ENCODE results near the gene MATN1. TPM values are rescaled to one million over a fixed set of nuclear protein-coding genes. Genes with fewer than 3 reads are reported as not detected.

Gene MATN1
- total RNA-seq, 1 donor from 2014 or later, result 0.54 TPM

DNA sequence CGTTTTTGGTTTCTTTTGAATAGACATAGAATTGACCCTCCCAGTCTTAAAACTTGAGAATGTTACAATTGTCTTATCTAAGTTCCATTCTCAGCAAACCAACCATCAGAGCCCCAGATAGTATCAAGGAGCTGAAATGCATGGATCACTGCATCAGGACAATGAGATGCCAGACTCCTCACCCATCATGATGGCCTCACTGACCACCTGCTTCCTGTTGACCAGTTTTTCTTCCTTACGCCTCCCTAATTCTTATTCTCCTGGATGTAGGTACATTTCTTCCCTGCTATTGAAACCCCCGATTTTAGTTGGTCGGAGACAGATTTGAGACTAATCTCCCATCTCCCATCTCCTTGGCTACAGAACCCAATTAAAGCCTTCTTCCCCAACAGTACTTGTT lies 17.7 kb downstream of the MATN1 start:
- H3K4me3 Mint-ChIP-seq, result no peak overlapping the region
- peaks cover 10% of the 10 kb centered on the region for H3K27me3 Mint-ChIP-seq
- no peaks in the 10 kb centered on the region for H3K36me3 Mint-ChIP-seq (ENCODE audit: low read depth)
- H3K9me3 Mint-ChIP-seq, result no peaks in the 10 kb centered on the region
- DNase-seq, result no peak
- H3K4me1 Mint-ChIP-seq, result no peaks in the 10 kb centered on the region
- H3K27ac Mint-ChIP-seq, result no peak overlapping the region
- intact Hi-C loops (cut with micrococcal nuclease), result loop anchor here (5.0 kb wide), 1 partner anchor 1468 kb away; the partner anchor contains the start of gene PTPRU

DNA sequence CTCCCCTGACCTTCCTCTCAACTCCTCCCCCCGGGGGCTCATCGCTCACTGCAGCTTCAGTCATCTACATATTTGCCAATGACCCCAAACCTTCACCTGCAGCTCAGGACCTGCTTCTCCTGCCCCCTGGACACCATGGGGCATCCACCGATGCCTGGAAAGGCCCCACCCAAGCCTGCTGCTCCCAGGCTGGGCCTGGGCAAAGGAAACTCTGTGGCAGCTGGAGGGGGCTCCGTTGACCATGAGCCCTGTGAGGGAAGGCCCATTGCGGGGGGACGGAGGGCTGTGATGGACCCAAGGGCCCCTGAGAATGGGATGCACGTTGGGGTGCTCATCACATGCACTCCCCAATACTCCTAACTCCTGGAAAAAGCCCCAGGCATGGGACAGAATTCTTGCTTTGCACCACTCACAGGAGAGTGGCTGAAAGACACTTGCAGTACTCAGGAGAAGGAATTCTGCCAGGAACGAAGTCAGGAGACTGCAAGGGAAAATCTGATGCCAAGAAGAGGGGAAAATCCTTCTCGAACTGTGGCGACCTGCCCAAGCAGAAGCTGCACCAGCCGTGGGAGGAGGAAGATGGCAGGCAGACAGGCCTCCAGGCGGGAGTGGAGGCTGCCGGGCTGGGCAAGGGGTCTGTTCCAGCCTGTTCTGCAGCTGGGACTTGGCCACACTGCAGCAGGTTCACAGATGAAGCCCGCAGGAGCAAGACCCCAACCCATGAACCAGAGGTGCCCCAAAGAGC lies 18.4 kb downstream of the MATN1 start:
- Mint-ChIP-seq H3K4me1 (no peaks in the 10 kb centered on the region), H3K4me3 (no peak overlapping the region), H3K9me3 (no peaks in the 10 kb centered on the region), H3K36me3 (ENCODE audit: low read depth) (no peaks in the 10 kb centered on the region), H3K27me3 (peaks cover 10% of the 10 kb centered on the region), H3K27ac (no peak overlapping the region)
- no peak for DNase-seq
- intact Hi-C loops (cut with micrococcal nuclease), result loop anchor here (5.0 kb wide), 1 partner anchor 1468 kb away; the partner anchor contains the start of gene PTPRU

DNA sequence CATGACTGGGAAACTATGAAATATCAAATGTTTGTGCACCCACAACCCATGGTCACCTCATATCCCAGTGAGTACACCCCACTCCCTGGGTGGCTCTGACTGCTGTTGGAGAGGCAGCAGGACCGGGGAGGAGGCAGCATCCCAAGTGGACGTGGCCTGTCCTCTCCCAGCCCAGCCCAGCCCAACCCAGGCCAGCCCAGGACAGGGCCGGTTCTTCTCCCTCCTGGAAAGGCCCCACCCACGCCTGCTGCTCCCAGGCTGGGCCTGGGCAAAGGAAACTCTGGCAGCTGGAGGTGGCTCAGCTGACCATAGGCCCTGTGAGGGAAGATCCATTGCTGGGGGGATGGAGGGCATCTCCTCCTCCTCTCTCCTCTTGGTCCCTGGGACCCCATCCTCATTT lies 19.1 kb downstream of the MATN1 start:
- no peak for DNase-seq
- no peak overlapping the region for H3K4me3 Mint-ChIP-seq
- no peaks in the 10 kb centered on the region for H3K4me1 Mint-ChIP-seq
- H3K9me3 Mint-ChIP-seq, result no peaks in the 10 kb centered on the region
- H3K36me3 Mint-ChIP-seq (ENCODE audit: low read depth), result no peaks in the 10 kb centered on the region
- H3K27ac Mint-ChIP-seq, result no peak overlapping the region
- H3K27me3 Mint-ChIP-seq, result peaks cover 7% of the 10 kb centered on the region
- intact Hi-C loops (cut with micrococcal nuclease), result no loop called here

GRCh38 chr1:30702823-30703222 lies 20.6 kb downstream of the MATN1 start:
- no peak overlapping the region for H3K27ac Mint-ChIP-seq
- DNase-seq, result no peak
- intact Hi-C loops (cut with micrococcal nuclease), result no loop called here
- H3K9me3 Mint-ChIP-seq, result no peaks in the 10 kb centered on the region
- no peaks in the 10 kb centered on the region for H3K36me3 Mint-ChIP-seq (ENCODE audit: low read depth)
- peaks cover 6% of the 10 kb centered on the region for H3K27me3 Mint-ChIP-seq
- H3K4me1 Mint-ChIP-seq, result no peaks in the 10 kb centered on the region
- H3K4me3 Mint-ChIP-seq, result no peak overlapping the region

DNA sequence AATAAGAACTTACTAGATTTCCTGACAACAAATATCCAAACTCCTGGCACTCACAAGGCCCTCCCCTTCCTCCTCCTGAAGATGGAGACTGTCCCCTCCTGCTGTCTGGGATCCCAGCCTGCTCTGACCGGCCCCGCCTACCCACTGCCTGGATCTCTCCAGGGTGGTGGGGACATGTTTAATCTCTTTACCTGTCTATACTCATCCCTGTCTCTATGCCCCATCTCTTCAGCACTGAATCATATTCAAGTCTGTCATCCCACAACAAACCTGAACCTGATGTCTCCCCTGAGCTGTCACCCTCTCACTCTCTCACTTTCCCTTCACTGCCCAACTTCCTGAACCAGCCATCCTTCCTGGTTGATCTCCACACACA lies 22.1 kb downstream of the MATN1 start:
- H3K4me3 Mint-ChIP-seq, result no peak overlapping the region
- H3K27ac Mint-ChIP-seq, result no peak overlapping the region
- DNase-seq, result no peak
- H3K9me3 Mint-ChIP-seq, result no peaks in the 10 kb centered on the region
- H3K4me1 Mint-ChIP-seq, result no peaks in the 10 kb centered on the region
- H3K27me3 Mint-ChIP-seq, result peaks cover 4% of the 10 kb centered on the region
- H3K36me3 Mint-ChIP-seq (ENCODE audit: low read depth), result no peaks in the 10 kb centered on the region
- intact Hi-C loops (cut with micrococcal nuclease), result no loop called here

DNA sequence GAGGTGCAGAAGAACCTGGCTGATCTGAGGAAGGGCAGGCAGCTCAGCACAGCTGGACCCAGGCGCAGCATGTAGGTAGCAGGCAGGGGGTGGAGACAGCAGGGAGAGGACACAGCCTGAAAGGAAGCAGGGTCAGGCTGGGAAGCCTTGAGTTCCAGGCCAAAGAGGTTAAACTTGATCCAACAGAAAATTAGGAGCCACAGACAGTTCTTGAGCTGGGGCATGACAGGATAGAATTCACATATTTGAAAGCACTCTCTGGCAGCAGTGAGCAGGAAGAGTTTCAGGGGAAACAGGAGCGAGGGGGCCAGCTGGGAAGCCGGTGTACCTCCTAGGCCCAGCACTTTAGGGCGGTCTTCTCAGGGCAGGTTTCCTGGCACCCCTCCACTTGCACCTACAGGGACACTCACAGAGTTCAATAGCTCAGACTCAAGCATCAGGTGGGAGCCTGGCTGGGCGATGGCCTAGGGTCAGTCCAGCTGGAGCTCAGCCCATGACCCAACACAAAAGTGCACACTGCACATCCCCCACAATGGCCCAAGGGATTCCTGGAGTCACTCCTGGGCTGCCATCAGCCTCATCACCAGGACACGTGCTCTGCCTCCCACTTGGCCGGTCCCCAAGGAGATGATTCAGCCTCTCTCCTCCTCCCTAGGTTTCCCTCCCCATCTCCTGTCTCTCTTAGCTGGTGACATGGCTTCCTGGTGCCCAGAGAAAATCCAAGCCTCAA lies 22.7 kb downstream of the MATN1 start:
- no peak overlapping the region for H3K27ac Mint-ChIP-seq
- H3K27me3 Mint-ChIP-seq, result peaks cover 4% of the 10 kb centered on the region
- H3K36me3 Mint-ChIP-seq (ENCODE audit: low read depth), result no peaks in the 10 kb centered on the region
- no peaks in the 10 kb centered on the region for H3K9me3 Mint-ChIP-seq
- no peak for DNase-seq
- no peaks in the 10 kb centered on the region for H3K4me1 Mint-ChIP-seq
- H3K4me3 Mint-ChIP-seq, result no peak overlapping the region
- intact Hi-C loops (cut with micrococcal nuclease), result no loop called here

GRCh38 chr1:30699762-30700161 lies 23.6 kb downstream of the MATN1 start:
- Mint-ChIP-seq H3K27ac (no peak overlapping the region), H3K4me3 (no peak overlapping the region), H3K36me3 (ENCODE audit: low read depth) (no peaks in the 10 kb centered on the region), H3K9me3 (no peaks in the 10 kb centered on the region), H3K4me1 (no peaks in the 10 kb centered on the region), H3K27me3 (peaks cover 7% of the 10 kb centered on the region)
- no peak for DNase-seq
- intact Hi-C loops (cut with micrococcal nuclease), result no loop called here

DNA sequence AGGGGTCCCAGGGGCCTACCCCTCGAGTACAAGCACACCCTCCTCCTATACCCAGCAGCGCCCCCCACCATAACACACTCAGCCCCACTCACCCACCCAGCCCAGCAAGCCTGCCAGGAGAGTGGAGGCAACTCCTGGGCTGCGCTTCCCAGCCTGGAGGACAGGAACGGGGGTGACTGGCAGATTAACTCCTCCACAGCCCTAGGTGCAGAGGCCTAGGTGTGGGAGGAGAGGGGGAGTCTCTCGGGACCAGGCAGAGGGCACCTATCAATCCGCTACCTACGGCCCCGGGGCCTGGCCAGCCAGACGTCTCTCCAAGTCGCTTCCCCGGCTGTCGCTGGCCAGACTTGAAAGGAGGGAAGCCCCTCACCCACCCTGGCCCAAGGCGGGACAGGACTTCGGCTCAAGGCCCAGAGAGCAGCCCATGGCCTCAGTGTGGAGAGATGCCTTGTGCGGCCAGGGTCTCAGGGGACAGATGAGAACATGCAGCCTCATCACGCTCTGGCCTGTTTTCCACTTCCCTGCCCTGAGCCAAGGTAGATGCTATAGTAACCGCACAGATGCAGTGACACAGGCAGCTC lies 24.9 kb downstream of the MATN1 start:
- Mint-ChIP-seq H3K36me3 (ENCODE audit: low read depth) (no peaks in the 10 kb centered on the region), H3K9me3 (no peaks in the 10 kb centered on the region), H3K27ac (no peak overlapping the region), H3K4me3 (no peak overlapping the region), H3K27me3 (peaks cover 7% of the 10 kb centered on the region), H3K4me1 (no peaks in the 10 kb centered on the region)
- no peak for DNase-seq
- intact Hi-C loops (cut with micrococcal nuclease), result no loop called here

DNA sequence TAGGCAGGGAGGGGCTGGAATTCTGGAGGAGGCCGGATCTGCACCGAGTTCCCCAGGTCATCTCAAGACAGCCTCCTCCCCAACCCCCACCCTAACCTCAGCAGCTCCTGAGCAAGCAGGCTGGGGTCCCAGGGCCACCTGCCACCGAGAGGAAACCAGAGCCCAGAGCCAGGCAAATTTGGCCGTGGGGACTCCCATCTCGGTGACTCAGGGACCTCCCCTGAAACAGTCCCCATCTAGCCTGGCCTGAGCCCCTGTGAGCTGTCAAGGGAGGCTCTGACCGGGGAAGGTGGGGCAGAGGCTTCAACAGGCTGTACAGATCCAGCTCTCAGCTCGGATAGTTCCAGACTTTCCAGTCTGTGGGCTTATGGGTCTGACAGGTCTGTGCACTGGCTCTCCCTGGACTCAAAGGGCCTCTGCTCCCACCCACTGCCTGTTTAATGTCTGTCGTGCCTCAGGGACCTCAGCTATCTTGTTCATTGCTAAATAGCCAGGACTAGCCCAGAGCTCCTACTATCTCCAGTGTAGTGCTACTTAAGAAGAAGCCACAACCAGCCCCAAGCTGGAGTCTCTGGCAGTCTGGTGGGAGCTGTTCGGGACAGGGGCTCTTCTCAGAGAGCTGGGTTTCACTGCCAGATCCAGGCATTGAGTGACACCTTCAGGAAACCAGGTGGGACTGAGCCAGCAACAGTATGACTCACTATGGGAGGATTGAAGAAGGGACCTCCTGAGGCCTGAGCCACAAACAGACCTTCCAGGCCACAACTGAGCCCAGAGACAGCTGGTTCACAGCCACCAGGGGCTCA lies 25.6 kb downstream of the MATN1 start:
- Mint-ChIP-seq H3K36me3 (ENCODE audit: low read depth) (no peaks in the 10 kb centered on the region), H3K27me3 (peaks cover 7% of the 10 kb centered on the region), H3K9me3 (no peaks in the 10 kb centered on the region), H3K4me3 (no peak overlapping the region), H3K27ac (no peak overlapping the region), H3K4me1 (no peaks in the 10 kb centered on the region)
- DNase-seq, result no peak
- intact Hi-C loops (cut with micrococcal nuclease), result no loop called here

DNA sequence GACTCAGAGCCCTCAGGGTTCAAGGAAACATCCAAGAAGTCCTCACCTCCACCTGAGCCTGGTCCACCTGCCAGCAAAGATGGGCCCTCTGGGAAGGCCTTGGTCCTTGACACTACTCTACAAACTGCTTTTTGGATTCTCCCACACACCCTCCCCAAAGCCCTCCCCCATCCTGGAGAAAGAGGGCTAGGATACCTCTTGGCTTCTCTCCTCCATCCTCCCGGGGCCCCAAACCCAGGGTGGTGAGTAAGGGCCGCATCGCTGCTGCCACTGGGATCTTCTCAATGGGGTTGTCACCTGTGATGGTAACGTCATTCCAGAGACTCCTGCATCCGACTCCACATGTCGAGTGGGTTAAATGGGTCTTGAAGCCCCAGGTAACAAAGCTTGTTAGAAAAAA lies 26.6 kb downstream of the MATN1 start:
- peaks cover 7% of the 10 kb centered on the region for H3K27me3 Mint-ChIP-seq
- intact Hi-C loops (cut with micrococcal nuclease), result no loop called here
- H3K9me3 Mint-ChIP-seq, result no peaks in the 10 kb centered on the region
- H3K27ac Mint-ChIP-seq, result no peak overlapping the region
- no peaks in the 10 kb centered on the region for H3K4me1 Mint-ChIP-seq
- no peak for DNase-seq
- H3K4me3 Mint-ChIP-seq, result no peak overlapping the region
- H3K36me3 Mint-ChIP-seq (ENCODE audit: low read depth), result no peaks in the 10 kb centered on the region

DNA sequence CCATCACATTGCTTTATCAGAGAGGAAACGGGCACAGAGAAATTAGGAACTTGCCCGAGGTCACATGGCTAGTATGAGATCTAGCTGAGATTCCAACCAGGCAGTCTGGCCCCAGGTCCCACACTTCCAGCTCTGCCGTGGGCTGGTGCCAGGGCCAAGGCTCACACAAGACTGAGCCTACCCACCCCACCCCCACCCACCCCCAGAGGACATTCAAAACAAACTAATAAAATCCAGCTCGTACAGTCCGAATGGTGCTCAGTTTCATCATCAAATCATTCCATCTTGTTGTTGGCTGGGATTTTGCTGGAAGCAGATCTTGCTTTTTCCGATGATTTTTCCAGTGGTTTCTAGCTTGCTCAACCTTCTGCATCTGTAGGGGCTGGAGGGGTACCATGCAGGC lies 27.9 kb downstream of the MATN1 start:
- intact Hi-C loops (cut with micrococcal nuclease), result no loop called here
- DNase-seq, result no peak
- H3K4me1 Mint-ChIP-seq, result no peaks in the 10 kb centered on the region

DNA sequence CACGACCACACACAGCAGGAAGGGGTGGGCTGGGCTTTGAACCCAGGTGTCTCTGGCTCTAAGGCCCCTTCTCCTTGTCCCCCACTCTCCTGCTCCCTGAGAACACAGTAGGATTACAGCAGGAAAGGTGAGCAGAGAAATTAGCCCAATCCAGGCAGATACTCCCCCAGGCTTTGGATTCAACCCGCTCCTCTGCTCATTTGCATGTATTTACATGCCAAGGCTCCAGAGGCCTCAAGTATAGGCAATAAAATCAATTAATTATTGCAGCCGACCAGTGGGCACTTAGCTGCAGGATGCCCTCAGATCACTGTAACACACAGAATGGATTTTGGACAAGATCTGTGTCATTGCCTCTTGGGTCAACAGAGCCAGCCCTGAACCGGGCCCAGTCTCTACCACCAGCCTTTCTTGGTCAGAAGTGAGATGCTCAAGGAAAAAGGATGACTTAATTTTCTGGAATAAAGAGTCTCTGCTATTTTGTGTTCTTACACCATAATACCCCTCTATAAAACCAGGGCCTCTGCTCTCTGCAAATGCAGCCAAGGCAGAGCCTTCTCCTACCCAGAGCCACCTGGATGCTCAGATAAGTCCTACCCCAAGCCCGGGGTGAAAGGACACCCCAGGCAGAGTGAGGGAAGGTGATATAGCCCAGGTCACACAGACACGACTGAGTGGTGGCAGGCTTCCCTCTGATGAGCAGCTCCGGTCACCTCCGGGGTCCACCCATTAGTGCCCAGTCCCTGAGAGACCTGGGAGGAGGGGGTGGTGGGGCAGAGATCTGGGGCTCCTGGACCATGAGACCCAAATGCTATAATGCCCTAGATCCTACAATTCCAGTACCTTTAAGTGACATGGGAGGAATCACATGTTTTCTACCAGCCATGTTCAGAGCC lies 28.9 kb downstream of the MATN1 start:
- Mint-ChIP-seq H3K4me1 (no peaks in the 10 kb centered on the region), H3K9me3 (no peaks in the 10 kb centered on the region), H3K36me3 (ENCODE audit: low read depth) (no peaks in the 10 kb centered on the region), H3K4me3 (no peak overlapping the region), H3K27me3 (peaks cover 7% of the 10 kb centered on the region), H3K27ac (no peak overlapping the region)
- intact Hi-C loops (cut with micrococcal nuclease), result no loop called here
- no peak for DNase-seq

More for the DNA sequence above, 27.9 kb downstream of the MATN1 start:
- Mint-ChIP-seq H3K27me3 (peaks cover 7% of the 10 kb centered on the region), H3K27ac (no peak overlapping the region), H3K36me3 (ENCODE audit: low read depth) (no peaks in the 10 kb centered on the region), H3K4me3 (no peak overlapping the region), H3K9me3 (no peaks in the 10 kb centered on the region)

DNA sequence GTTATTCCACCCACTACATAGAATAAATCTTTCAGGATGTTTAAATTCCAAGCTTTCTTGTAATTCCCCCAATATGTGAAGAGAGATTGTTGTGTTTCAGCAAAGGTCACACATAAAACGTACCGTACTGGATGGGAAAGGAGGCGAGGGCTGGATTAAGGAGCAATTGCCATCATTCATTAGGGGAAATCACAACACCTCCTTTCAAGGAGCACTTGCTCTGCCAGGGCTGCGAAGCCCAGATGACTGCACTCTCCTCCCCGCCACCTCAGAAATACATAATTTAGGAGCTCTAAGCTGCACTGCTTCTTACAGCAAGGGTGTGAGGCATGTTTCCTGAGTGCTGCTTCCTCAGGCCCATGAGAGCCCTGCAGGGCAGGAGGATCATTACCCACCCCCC lies 29.6 kb downstream of the MATN1 start:
- H3K4me1 Mint-ChIP-seq, result no peaks in the 10 kb centered on the region
- peaks cover 7% of the 10 kb centered on the region for H3K27me3 Mint-ChIP-seq
- intact Hi-C loops (cut with micrococcal nuclease), result no loop called here
- no peak overlapping the region for H3K27ac Mint-ChIP-seq
- no peak for DNase-seq
- no peaks in the 10 kb centered on the region for H3K36me3 Mint-ChIP-seq (ENCODE audit: low read depth)
- H3K9me3 Mint-ChIP-seq, result no peaks in the 10 kb centered on the region
- no peak overlapping the region for H3K4me3 Mint-ChIP-seq
